ENCODE results near the gene MRPL57.
"Not testable (repeated sequence)": the region's sequence is repeated elsewhere in the genome, so short reads cannot be mapped to it uniquely, and the experiment has no call there.

The MRPL57 gene

DNA sequence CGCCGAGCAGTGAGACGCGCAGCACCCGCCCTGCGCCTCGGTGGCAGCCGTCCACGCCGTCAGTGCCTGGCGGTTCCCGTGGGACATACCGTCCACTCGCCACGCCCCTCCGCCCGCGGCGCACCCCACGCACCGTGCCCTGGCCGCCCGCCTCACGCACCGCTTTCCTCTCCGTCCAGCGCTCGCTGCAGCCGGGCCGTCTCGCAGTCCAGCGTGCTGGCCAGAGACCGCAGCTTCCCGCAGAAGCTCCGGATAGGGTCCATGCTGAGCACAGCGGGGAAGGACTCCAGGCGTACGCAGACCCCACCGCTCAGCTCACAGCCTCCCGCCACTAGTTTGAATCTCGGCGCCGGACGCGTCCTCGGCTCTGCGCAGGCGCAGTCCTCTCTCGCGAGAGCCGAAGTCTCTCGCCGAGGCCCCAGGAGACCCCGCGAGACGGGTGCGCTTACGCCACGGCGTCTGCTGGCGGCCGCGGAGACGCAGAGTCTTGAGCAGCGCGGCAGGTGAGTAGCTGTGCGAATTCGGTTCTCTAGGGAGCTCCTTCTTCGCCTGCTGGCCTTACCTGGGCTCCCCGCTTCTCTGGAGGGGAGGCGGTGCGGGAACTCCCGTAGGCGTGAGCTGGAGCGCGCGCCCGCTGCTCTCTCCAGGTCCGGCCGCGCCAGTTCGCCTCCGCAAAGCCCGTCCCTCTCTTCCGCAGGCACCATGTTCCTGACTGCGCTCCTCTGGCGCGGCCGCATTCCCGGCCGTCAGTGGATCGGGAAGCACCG is at the start of gene MRPL57, which contains the start of gene SKA3:
TSS of gene MRPL57 (plus strand) at position 444 of the 767 bp plus-strand sequence. CDS start at position 703, 259 bp downstream.
TSS of gene SKA3 (minus strand) at position 338 of the 767 bp plus-strand sequence. CDS start at position 263, 75 bp downstream.
- DNase-seq (ENCODE audit: low read depth): peak; percentile 87

DNA sequence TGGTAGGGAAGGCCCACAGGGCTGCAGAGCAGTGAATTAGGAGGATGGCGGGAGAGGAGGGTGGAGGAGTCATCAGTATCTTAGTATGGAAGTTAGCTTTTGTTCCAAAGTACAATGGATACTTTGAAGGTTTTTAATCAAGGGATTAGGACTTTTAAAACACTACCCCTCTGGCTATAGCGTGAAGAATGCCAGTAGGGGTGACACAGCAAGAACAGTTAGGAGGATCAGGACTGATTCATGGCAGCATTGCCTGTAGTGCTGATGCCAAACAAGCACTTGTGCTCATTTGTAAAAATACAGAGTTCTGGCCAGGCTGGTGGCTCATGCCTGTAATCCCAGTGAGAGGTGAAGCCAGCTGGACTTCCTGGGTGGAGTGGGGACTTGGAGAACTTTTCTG is 46.3 kb upstream of the MRPL57 start:
- no peak for DNase-seq (ENCODE audit: low read depth)

DNA sequence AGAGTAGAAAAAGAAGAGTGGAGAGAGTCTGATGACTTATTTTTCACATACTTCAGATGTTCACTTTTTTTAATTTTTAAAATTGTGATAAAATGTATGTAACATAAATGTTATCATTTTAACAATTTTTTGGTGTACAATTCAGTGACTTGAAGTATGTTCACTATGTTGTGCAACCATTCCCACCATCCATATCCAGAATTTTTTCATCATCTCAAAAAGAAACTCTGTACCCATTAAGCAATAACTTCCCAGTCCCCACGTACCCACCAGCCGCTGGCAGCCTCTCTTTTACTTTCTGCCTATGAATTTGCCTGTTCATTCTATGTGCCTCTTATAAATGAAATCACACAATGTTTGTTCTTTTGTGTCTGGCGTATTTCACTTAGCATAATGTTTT is 43.4 kb upstream of the MRPL57 start:
- DNase-seq (ENCODE audit: low read depth): no peak

DNA sequence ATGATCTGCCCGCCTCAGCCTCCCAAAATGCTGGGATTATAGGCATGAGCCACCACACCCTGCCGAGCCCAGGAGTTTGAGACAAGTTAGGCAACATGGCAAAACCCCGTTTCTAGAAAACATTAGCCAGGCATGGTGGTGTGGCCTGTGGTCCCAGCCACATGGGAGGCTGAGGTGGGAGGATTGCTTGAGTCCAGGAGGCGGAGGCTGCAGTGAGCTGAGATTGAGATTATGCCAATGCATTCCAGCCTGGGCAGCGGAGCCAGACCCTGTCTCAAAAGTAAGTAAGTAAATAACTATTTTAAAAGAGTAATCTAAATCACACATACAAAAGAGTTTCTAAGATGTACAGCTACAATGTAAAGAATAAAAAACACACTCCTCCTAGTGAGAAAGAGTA is 42.0 kb upstream of the MRPL57 start:
- DNase-seq (ENCODE audit: low read depth): no peak

DNA sequence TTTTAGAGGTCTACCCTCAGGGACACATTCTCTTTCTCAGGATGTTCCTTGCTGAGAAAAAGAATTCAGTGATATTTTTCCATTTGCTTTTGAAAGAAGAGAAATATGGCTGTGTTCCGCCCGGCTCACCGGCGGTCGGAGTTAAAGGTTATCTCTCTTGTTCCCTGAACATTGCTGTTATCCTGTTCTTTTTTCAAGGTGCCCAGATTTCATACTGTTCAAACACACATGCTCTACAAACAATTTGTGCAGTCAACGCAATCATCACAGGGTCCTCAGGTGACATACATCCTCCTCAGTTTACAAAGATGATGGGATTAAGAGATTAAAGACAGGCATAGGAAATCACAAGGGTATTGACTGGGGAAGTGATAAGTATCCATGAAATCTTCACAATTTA is 40.6 kb upstream of the MRPL57 start:
- DNase-seq (ENCODE audit: low read depth): not testable (repeated sequence)

DNA sequence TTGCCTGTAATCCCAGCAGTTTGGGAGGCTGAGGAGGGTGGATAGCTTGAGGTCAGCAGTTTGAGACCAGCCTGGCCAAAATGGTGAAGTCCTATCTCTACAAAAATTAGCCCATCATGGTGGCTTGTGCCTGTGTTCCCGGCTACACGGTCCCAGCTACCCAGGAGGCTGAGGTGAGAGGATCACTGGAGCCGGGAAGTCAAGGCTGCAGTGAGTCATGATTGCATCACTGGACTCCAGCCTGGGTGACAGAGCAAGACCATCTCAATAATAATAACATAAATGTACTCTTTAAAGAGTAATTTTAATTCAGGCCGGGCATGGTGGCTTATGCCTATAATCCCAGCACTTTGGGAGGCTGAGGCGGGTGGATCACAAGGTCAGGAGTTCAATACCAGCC is 38.8 kb upstream of the MRPL57 start:
- DNase-seq (ENCODE audit: low read depth): peak; percentile 38

DNA sequence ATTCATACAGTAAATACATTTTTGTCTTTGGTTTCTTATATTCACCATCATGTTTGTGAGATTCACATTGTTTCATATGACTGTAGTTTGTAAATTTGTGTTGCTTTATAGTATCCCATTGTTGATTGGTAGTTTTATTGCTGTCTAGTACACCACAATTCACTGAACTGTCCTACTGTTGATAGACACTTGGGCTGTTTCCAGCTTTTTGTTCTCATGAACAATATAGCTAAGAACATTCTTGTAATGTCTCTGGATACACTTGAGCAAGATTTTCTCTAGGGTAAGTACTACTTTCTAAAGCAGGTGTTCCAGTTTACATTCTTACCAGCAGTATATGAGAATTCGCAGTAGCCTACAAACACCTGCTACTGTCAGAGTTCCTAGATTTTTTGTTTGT is 37.9 kb upstream of the MRPL57 start:
- DNase-seq (ENCODE audit: low read depth): peak; percentile 13

DNA sequence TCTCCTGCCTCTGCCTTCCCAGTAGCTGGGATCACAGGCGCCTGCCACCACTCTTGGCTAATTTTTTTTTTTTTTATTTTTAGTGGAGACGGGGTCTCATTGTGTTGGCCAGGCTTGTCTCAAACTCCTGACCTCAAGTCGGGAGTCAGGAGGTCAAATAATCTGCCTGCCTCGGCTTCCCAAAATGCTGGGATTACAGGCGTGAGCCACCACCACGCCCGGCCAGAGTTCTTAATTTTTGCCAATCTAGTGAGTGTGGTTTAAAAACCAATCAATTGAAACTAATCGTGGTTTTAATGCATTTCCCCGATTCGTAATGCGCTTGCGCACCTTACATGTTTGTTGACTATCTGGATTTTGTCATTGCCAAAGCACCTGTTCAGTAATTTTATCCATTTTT is 37.1 kb upstream of the MRPL57 start:
- no peak for DNase-seq (ENCODE audit: low read depth)

DNA sequence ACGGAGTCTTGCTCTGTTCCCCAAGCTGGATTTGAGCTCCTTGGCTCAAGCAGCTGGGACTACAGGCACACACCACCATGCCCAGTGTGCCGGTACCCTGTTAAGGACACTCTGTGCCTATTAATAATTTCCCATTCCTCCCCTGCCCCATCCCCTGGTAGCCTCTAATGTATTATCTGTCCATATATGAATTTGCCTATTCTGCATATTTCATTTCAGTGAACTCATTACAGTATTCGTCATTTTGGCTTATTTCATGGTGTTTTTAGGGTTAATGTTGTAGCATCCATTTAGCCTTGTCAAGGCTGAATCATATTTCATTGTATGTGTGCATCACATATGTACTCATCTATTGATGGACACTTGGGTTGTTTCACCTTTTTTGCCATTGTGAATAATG is 33.7 kb upstream of the MRPL57 start:
- DNase-seq (ENCODE audit: low read depth): no peak

DNA sequence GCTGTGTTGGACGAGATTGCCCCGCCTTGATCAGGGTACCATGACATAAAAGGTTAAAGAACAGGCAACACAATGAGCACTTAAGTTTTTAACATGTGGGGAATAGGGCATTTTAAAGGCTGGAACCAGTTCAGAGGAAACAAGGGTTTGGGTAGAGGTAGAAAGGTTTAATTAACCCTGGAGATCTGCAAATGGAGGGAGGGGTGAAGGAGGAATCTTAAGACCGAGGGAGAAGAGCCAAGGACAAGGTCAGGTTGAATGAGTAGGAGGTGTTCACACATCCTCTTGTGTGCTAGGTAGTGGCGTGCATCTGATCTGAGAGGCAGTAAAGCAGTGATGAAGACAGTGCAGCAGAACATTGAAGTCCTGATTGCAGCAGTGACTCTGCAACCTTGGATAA is 28.6 kb upstream of the MRPL57 start:
- DNase-seq (ENCODE audit: low read depth): no peak

DNA sequence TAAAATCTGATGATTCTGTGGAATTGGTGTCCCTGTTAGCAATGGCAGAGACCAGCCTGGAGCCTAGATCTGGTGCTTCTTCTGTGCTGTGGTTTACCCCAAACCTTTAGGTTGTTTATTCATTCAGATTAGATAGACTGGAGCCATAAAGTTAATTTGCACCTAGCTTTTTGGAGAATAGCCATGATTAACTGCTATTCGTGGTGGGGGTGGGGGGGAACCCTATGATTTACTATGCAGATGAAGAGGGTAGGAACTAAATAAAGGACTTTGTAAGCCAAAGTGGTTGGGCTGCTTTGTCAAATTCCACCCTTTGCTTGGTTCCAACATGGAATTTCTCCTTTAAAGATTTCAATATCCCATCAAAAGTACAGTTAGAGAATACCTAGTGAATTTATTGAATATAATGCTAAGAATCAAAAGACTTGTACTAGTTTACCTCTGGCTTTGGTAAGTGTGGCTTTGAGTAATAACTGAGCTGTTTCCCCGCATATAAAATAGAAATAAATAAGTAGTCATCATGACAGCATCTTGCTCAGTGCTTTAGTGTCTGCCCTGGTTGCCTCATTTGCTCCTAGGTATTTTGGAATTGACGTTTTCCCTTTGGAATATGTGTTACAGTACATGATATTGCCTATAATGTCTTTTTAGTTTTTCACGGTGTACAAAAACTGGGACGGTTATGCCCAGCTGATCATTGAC is 27.8 kb upstream of the MRPL57 start:
- no peak for DNase-seq (ENCODE audit: low read depth)

DNA sequence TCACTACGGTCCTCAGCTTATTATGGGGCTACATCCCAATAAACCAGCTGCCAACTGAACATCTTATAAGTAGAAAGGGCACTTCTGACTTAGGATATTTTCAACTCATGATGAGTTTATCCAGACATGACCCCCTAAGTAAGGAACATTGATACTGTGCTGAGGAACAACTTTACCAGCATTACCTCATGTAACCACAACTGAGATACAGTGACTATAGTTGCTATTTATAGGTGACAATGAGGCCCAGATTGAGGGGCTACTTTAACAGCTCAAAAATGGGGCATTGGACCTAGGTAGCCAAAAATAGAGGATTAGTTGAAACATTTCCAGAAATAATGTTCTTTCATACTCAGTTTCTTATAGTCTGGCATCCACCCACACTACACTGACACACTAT is 26.9 kb upstream of the MRPL57 start:
- DNase-seq (ENCODE audit: low read depth): no peak

DNA sequence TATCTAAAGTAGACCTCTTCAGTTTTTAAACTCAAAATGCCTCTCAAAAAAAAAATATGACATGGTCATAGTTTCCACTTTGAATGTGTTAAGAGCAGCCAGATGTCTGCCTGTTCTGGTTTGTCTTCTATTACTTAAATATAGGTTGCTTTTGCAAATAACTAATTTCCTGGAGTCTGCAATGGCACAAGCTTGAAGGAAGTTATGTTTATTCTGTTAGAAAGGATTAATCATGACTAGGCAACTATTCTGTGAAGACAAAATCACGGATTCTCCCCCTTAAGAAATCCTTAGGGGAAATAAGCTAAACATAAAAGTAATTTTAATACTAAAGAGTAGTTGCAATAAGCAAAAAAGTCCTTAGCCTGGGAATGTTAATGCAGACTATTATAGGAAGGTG is 26.4 kb upstream of the MRPL57 start:
- DNase-seq (ENCODE audit: low read depth): no peak

DNA sequence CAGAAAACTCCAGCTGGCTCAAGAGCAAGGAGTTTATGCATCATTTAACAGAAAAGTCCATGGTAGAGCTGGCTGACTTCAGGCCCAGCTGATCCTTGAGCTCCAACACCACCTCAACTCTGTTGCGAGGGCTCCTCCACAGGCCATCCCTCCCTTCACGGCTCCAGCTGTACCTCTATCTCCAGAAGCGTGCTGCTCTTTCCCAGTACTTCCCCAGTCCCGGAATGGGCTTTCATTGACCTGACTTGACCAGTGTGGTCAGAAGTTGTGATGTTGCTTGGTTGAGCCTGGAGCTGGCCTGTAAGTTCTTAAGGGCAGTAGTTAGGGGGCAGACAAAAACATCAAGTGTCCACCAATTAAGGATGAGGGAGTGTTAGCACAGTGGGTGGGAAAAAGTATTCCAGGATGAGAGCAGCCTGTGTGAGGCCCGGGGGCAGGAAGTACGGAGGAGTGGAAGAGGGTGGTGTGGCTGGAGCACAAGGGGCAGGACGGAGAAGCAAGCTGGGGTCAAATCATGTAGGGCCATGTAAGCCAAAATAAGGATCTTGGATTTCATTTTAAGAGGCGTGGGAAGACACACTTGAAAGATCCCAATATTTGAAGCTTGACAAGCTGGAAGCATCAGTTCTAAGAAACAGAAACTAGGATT is 24.1 kb upstream of the MRPL57 start:
- no peak for DNase-seq (ENCODE audit: low read depth)

DNA sequence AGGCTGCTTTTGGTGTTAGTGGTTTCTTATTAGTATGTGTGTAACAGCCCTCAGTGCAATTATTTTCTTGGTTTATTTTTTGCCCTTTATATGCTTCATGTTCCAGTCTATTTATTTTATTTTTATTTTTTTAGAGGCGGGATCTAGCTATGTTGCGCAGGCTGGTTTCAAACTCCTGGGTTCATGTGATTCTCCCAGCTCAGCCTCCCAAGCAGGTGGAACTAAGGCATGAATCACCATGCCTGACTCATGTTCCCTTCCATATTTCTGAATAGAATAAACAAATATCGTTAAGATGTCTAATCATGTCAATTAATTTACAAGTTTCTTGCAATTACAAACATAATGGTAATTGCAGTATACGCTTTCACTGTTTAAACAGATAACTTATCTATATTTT is 11.8 kb upstream of the MRPL57 start:
- peak; percentile 47 for DNase-seq (ENCODE audit: low read depth)

DNA sequence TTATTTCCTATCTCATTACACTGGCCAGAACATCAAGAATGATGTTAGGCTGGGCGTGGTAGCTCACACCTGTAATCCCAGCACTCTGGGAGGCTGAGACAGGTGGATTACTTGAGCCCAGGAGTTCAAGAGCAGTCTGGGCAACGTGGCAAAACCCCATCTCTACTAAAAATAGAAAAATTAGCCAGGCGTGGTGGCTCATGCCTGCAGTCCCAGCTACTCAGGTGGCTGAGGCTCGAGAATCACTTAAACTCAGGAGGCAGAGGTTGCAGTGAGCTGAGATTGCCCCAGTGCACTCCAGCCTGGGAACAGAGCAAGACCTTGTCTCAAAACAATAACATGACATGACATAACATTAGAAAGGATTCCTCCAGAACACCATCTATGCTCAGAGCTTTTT is 10.9 kb upstream of the MRPL57 start:
- DNase-seq (ENCODE audit: low read depth): not testable (repeated sequence)

DNA sequence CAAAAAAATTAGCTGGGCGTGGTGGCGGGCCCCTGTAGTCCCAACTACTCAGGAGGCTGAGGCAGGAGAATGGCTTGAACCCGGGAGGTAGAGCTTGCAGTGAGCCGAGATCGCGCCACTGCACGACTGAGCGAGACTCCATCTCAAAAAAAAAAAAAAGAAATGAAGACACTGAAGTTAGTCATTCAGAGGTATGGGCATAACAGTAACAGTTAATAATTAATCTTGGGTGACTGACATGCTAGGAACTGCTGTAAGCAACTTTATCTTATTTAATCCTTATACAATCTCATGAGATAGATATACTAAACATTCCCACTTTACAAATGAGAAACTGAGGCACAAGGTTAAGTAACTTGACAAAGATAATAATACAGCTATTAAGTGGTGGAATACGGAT is 5.0 kb upstream of the MRPL57 start:
- DNase-seq (ENCODE audit: low read depth): no peak

DNA sequence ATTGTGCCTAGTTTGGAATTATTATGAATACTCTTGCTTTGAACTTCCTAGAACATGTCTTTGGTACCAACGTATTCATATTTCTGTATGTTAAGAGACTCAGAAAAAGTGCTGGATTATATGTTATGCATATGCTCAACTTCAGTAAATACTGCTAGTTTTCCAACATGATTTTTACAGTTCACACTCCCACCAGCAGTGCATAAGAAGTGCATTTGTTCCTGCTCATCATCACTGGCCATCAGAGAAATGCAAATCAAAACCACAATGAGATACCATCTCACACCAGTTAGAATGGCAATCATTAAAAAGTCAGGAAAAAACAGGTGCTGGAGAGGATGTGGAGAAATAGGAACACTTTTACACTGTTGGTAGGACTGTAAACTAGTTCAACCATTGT is 2.7 kb upstream of the MRPL57 start:
- not testable (repeated sequence) for DNase-seq (ENCODE audit: low read depth)

DNA sequence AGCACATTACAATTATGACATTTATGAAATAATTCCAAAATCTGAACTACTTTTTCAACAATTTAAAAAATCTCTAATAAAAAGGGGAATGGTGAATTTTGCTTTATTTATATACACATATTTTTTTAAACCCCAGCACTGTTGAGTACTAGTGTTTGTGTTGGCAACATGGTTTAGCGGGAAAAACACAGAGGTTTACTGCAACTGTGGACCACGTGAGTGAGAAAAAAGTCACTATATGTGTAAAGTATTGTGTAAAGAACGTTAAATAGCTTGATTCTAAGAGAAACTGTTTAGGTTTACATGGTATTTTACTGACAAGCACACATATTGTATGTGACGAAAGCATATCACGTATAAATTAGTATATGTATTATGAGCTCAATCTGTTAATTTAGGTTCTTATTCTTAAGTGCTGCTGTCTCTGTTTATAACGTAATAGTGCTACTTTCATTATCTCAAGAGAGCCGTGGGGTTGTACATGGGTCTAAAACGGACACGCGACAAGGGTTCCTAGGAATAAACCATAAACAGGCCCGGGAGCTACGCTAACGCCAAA is 723 bp upstream of the MRPL57 start:
- DNase-seq (ENCODE audit: low read depth): peak; percentile 51

DNA sequence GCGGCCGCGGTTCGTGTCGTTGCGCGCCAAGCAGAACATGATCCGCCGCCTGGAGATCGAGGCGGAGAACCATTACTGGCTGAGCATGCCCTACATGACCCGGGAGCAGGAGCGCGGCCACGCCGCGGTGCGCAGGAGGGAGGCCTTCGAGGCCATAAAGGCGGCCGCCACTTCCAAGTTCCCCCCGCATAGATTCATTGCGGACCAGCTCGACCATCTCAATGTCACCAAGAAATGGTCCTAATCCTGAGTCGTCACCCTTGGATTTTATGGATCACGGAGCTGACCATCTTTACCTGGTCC is 475 bp downstream of the MRPL57 start:
- DNase-seq (ENCODE audit: low read depth): no peak

DNA sequence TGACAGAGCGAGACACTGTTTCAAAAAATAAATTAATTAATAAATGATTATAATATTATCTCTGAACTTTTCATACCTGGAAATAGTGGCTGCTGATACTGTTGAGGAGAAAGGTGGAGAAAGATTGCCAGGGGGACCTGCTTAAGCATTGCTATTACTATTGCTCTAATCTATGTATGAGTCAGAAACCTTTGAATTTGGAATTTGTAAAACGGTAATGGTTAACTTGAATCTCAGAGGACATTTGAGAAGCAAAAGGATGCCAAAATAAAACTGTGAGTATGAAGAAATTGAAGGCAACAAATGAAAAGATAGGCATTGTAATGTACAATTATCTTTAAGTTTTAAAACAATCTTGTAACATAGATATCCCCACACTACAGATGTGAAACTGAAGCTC is 5.2 kb downstream of the MRPL57 start:
- no peak for DNase-seq (ENCODE audit: low read depth)

DNA sequence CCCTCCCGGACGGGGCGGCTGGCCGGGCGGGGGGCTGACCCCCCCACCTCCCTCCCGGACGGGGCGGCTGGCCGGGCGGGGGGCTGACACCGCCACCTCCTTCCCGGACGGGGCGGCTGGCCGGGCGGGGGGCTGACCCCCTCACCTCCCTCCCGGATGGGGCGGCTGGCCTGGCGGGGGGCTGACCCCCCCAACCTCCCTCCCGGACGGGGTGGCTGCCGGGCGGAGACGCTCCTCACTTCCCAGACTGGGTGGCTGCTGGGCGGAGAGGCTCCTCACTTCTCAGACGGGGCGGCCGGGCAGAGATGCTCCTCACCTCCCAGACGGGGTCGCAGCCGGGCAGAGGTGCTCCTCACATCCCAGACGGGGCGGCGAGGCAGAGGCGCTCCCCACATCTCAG is 10.0 kb downstream of the MRPL57 start:
- not testable (repeated sequence) for DNase-seq (ENCODE audit: low read depth)

DNA sequence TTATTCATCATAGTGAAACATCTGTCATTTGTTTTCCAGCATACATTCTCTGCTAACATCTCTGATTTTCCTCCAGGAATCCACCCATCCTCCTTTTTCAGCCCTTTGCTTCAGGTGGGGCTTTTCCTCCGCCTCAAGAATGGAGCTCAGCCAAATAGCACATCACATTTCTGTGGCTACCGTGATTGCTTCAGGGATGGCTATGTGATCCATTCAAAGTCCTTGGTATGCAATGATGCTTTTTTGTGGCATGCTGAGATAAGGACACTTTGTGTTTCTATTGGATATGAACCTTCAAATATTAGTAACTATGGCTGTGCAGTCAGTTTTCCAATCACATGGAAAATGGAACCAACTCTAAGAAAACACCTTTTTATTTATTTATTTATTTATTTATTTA is 18.3 kb downstream of the MRPL57 start:
- DNase-seq (ENCODE audit: low read depth): peak; percentile 77
